ENCODE measurements around the gene UGT1A5.

DNA sequence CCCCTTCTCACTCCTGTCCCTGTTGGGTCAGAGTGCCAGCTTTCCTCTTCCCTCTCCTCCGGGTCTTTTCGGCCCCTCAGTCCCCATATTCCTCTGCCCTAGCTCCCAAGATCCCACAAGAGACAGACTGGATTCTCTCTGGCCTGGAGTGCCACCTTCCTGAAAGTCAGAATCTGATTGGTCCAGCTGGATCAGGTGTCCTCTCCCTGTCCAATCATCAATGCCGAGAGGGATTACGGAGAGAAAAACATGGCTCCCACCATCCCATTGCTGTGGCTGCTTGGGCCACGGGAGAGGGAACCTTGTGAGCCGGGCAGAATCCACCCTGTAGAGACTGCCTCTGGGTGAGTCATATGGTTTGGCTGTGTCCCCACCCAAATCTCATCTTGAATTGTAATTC lies 62.7 kb downstream of the UGT1A5 start:
- TF ChIP-seq, protein P1, sequence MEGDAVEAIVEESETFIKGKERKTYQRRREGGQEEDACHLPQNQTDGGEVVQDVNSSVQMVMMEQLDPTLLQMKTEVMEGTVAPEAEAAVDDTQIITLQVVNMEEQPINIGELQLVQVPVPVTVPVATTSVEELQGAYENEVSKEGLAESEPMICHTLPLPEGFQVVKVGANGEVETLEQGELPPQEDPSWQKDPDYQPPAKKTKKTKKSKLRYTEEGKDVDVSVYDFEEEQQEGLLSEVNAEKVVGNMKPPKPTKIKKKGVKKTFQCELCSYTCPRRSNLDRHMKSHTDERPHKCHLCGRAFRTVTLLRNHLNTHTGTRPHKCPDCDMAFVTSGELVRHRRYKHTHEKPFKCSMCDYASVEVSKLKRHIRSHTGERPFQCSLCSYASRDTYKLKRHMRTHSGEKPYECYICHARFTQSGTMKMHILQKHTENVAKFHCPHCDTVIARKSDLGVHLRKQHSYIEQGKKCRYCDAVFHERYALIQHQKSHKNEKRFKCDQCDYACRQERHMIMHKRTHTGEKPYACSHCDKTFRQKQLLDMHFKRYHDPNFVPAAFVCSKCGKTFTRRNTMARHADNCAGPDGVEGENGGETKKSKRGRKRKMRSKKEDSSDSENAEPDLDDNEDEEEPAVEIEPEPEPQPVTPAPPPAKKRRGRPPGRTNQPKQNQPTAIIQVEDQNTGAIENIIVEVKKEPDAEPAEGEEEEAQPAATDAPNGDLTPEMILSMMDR (IDR thresholded peaks at IDR 0.05): no peak
- TF ChIP-seq POLR2A (IDR thresholded peaks at IDR 0.05): no peak
